MCF 10A (cell line): Measurements from ENCODE around the gene ST6GAL2. TPM values are rescaled to one million over a fixed set of nuclear protein-coding genes. Genes with fewer than 3 reads are reported as not detected.

Experiments used
- BruUV-seq: library from RNA; stranded (reverse); fragments of 400-500 nt; replicated peaks from 2 replicates; lab custom pipeline; 2021; lab: Mats Ljungman, UMichigan
- CTCF ChIA-PET: fragments of 300-600 bp; sonication (Branson Sonifier 250); formaldehyde crosslinking; extraction: SDS; loops from one replicate; lab custom pipeline; 2021; ENCODE audit warnings: antibody characterized with exemption, inconsistent platforms; lab: Yijun Ruan, JAX
- POLR2A ChIA-PET: fragments of 300-600, 350-650 bp; sonication (Branson Sonifier 250); formaldehyde crosslinking; extraction: SDS; loops from one replicate; lab custom pipeline; 2020; ENCODE audit warnings: antibody characterized with exemption, inconsistent platforms; lab: Yijun Ruan, JAX
- DNase-seq: peaks from one replicate; pipeline ENCODE4 v3.0.0-alpha.2; 2018; ENCODE audit not compliant: unreplicated experiment
- H3K27ac Mint-ChIP-seq: one replicate; pipeline ENCODE4 v1.8.0; 2022; ENCODE audit warnings: mild to moderate bottlenecking, low read depth, mixed read lengths; ENCODE audit not compliant: unreplicated experiment
- H3K27me3 Mint-ChIP-seq: one replicate; pipeline ENCODE4 v1.8.0; 2022; ENCODE audit warnings: mixed read lengths; ENCODE audit not compliant: insufficient read depth, unreplicated experiment
- H3K36me3 Mint-ChIP-seq: one replicate; pipeline ENCODE4 v1.8.0; 2022; ENCODE audit warnings: mild to moderate bottlenecking, moderate library complexity, mixed read lengths; ENCODE audit not compliant: insufficient read depth, unreplicated experiment
- H3K4me1 Mint-ChIP-seq: one replicate; pipeline ENCODE4 v1.8.0; 2022; ENCODE audit warnings: mixed read lengths; ENCODE audit not compliant: insufficient read depth, unreplicated experiment
- H3K4me3 Mint-ChIP-seq: one replicate; pipeline ENCODE4 v1.8.0; 2022; ENCODE audit warnings: mild to moderate bottlenecking, moderate library complexity, mixed read lengths; ENCODE audit not compliant: unreplicated experiment
- H3K9me3 Mint-ChIP-seq: one replicate; pipeline ENCODE4 v1.8.0; 2022; ENCODE audit warnings: mixed read lengths; ENCODE audit not compliant: unreplicated experiment
- CTCF ChIP-seq: fragments of 200-600 bp; IDR thresholded peaks from one replicate; pipeline ENCODE4 v1.8.0; 2022; ENCODE audit warnings: antibody characterized with exemption, mild to moderate bottlenecking; ENCODE audit not compliant: unreplicated experiment
- intact Hi-C: fragments of 100-400 bp; cut with micrococcal nuclease; formaldehyde crosslinking; loops from 2 replicates; pipeline ENCODE4 v1.14.1; 2022
- total RNA-seq: library from RNA; stranded (reverse); gene quantifications from 2 replicates; pipeline ENCODE4 v1.2.3, GENCODE V29; 2022

Gene ST6GAL2
- total RNA-seq, 1 experiment from 2014 or later = 0.68 TPM

GRCh38 chr2:106816974-106817373 lies 69.0 kb downstream of the ST6GAL2 start:
- no TSS peak for BruUV-seq
- H3K4me3 Mint-ChIP-seq = no peak overlapping the region
- ChIA-PET CTCF (interaction anchor here (0.6 to 1.0 kb wide), 2 partner anchors 11 to 469 kb away, joined by 3 read pairs; no protein-coding TSS in a partner anchor), POLR2A (no interaction called here)
- intact Hi-C loops = no loop called here
- no peak for DNase-seq
- no peaks in the 10 kb centered on the region for H3K4me1 Mint-ChIP-seq
- H3K9me3 Mint-ChIP-seq = no peaks in the 10 kb centered on the region
- no peak overlapping the region for H3K27ac Mint-ChIP-seq
- H3K27me3 Mint-ChIP-seq = no peaks in the 10 kb centered on the region
- no peak for TF ChIP-seq CTCF
- no peaks in the 10 kb centered on the region for H3K36me3 Mint-ChIP-seq

GRCh38 chr2:106812841-106813240 lies 73.1 kb downstream of the ST6GAL2 start:
- Mint-ChIP-seq H3K27ac (no peak overlapping the region), H3K4me3 (no peak overlapping the region), H3K36me3 (no peaks in the 10 kb centered on the region), H3K4me1 (no peaks in the 10 kb centered on the region), H3K27me3 (no peaks in the 10 kb centered on the region), H3K9me3 (no peaks in the 10 kb centered on the region)
- no peak for TF ChIP-seq CTCF
- BruUV-seq = no TSS peak
- DNase-seq = no peak
- intact Hi-C loops = no loop called here
- ChIA-PET POLR2A (no interaction called here), CTCF (no interaction called here)

- H3K27me3 Mint-ChIP-seq = no peaks in the 10 kb centered on the region
- no peaks in the 10 kb centered on the region for H3K36me3 Mint-ChIP-seq
- no peak for DNase-seq
- intact Hi-C loops = no loop called here
- no peak overlapping the region for H3K27ac Mint-ChIP-seq
- H3K9me3 Mint-ChIP-seq = no peaks in the 10 kb centered on the region
- no peak overlapping the region for H3K4me3 Mint-ChIP-seq
- no TSS peak for BruUV-seq
- ChIA-PET POLR2A (no interaction called here), CTCF (no interaction called here)
- no peak for TF ChIP-seq CTCF
- H3K4me1 Mint-ChIP-seq = no peaks in the 10 kb centered on the region
These were observed 73.6 kb downstream of the ST6GAL2 start for GRCh38 chr2:106812383-106812782.

- POLR2A ChIA-PET = no interaction called here
- H3K4me1 Mint-ChIP-seq = no peaks in the 10 kb centered on the region
- H3K27me3 Mint-ChIP-seq = no peaks in the 10 kb centered on the region
- DNase-seq = no peak
- H3K4me3 Mint-ChIP-seq = no peak overlapping the region
- BruUV-seq = no TSS peak
- H3K9me3 Mint-ChIP-seq = no peaks in the 10 kb centered on the region
- no peaks in the 10 kb centered on the region for H3K36me3 Mint-ChIP-seq
- intact Hi-C loops = no loop called here
- H3K27ac Mint-ChIP-seq = no peak overlapping the region
- CTCF ChIA-PET = no interaction called here
- TF ChIP-seq CTCF = no peak
These were observed 80.3 kb downstream of the ST6GAL2 start for GRCh38 chr2:106805716-106806115.
